Activated CD4-positive, alpha-beta T cell treated with anti-CD3 and anti-CD28 coated beads, Interleukin-2, amount 50 U/mL, for 16 hours (primary cell): Measurements from ENCODE around the gene ZNF575.

ENCODE experiments used
- DNase-seq: peaks from one replicate; pipeline ENCODE4 v3.0.0-alpha.2; 2020

ZNF575 gene

GRCh38 chr19:43575955-43576878 is 43.2 kb downstream of the ZNF575 start:
- DNase-seq = no peak

- no peak for DNase-seq
Measured at GRCh38 chr19:43578787-43579186, 45.8 kb downstream of the ZNF575 start.

- no peak for DNase-seq
Measured at GRCh38 chr19:43581467-43581866, 48.5 kb downstream of the ZNF575 start.

GRCh38 chr19:43582495-43582894 is 49.5 kb downstream of the ZNF575 start:
- no peak for DNase-seq

GRCh38 chr19:43584484-43584883 is 51.5 kb downstream of the ZNF575 start:
- DNase-seq = no peak
